ENCODE results near the gene CR2. TPM values are rescaled to one million over a fixed set of nuclear protein-coding genes. Genes with fewer than 3 reads are reported as not detected.

CR2 gene
- total RNA-seq, 1 donor from 2014 or later, result not detected

DNA sequence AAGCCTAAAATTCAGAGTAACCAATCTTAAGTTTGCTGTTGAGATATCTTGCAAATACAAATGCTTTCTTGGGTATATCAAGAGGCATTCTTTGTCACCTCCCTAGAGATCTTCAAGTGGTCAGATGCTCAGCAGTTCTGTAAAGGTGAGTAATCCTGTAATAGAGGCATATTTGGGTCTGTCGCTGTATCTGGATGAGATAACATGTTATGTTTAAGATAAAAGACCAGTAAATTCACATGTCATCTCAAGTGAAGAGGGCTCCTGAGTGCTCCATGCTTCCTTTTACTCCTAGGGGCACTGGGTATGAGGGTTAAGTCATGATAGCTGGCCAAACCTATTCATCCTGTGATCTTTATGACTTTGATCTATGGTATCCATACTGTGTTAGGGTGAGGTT lies 7.5 kb downstream of the CR2 start:
- H3K27ac Mint-ChIP-seq (ENCODE audit: unreplicated experiment), result no peak overlapping the region
- no peaks in the 10 kb centered on the region for H3K9me3 Mint-ChIP-seq (ENCODE audit: unreplicated experiment)
- no peaks in the 10 kb centered on the region for H3K36me3 Mint-ChIP-seq (ENCODE audit: unreplicated experiment)
- H3K27me3 Mint-ChIP-seq (ENCODE audit: unreplicated experiment), result peaks cover 9% of the 10 kb centered on the region
- no peak for DNase-seq (ENCODE audit: extremely low spot score, unreplicated experiment)
- no peaks in the 10 kb centered on the region for H3K4me1 Mint-ChIP-seq (ENCODE audit: unreplicated experiment)
- no peak for TF ChIP-seq CTCF (IDR thresholded peaks at IDR 0.05)
- no peak overlapping the region for H3K4me3 Mint-ChIP-seq (ENCODE audit: unreplicated experiment)

DNA sequence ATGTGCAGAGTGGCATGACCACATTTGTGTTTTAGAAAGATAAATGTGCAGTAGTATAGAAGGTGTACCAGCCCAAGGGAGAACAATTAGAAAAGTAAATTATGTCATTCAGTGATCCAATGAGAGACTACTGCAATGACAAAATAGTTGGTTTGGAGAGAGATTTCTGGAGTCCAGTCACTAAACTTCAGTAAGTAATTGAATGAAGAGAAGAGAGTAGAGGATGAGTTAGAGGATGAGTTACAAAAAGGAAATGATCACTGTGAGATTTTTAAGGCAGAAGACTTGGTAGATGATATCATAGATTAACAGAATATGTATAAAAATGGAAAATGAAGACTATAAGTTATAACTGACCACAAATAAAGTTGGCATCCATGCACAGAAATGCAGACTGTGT lies 8.4 kb downstream of the CR2 start:
- H3K4me3 Mint-ChIP-seq (ENCODE audit: unreplicated experiment), result no peak overlapping the region
- no peak for DNase-seq (ENCODE audit: extremely low spot score, unreplicated experiment)
- no peak for TF ChIP-seq CTCF (IDR thresholded peaks at IDR 0.05)
- H3K27me3 Mint-ChIP-seq (ENCODE audit: unreplicated experiment), result peaks cover 10% of the 10 kb centered on the region
- no peaks in the 10 kb centered on the region for H3K36me3 Mint-ChIP-seq (ENCODE audit: unreplicated experiment)
- no peaks in the 10 kb centered on the region for H3K9me3 Mint-ChIP-seq (ENCODE audit: unreplicated experiment)
- H3K4me1 Mint-ChIP-seq (ENCODE audit: unreplicated experiment), result no peaks in the 10 kb centered on the region
- H3K27ac Mint-ChIP-seq (ENCODE audit: unreplicated experiment), result no peak overlapping the region

DNA sequence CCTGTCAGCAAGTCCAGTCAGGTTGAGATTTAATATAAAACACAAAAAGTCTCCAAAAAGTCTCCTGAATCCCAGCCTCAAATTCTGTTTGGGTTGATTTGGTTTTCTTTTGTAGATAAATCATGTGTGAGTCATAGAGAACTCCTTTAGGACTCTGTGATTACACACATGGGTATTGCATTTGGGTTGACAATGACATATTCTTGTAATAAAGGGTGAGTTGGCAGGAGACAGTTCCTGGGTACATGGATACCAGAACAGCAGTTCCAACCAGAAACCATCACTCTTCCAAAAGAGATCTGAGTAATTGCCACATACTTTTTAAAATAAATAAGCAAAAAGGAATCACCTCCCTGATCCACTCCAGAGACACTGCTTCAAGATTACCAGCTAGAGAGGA lies 8.9 kb downstream of the CR2 start:
- H3K4me1 Mint-ChIP-seq (ENCODE audit: unreplicated experiment), result no peaks in the 10 kb centered on the region
- no peaks in the 10 kb centered on the region for H3K36me3 Mint-ChIP-seq (ENCODE audit: unreplicated experiment)
- no peak overlapping the region for H3K4me3 Mint-ChIP-seq (ENCODE audit: unreplicated experiment)
- no peak for DNase-seq (ENCODE audit: extremely low spot score, unreplicated experiment)
- H3K27me3 Mint-ChIP-seq (ENCODE audit: unreplicated experiment), result peaks cover 10% of the 10 kb centered on the region
- no peak for TF ChIP-seq CTCF (IDR thresholded peaks at IDR 0.05)
- no peak overlapping the region for H3K27ac Mint-ChIP-seq (ENCODE audit: unreplicated experiment)
- H3K9me3 Mint-ChIP-seq (ENCODE audit: unreplicated experiment), result no peaks in the 10 kb centered on the region

- H3K27ac Mint-ChIP-seq (ENCODE audit: unreplicated experiment), result no peak overlapping the region
- peaks cover 10% of the 10 kb centered on the region for H3K27me3 Mint-ChIP-seq (ENCODE audit: unreplicated experiment)
- TF ChIP-seq CTCF (IDR thresholded peaks at IDR 0.05), result no peak
- H3K9me3 Mint-ChIP-seq (ENCODE audit: unreplicated experiment), result no peaks in the 10 kb centered on the region
- H3K4me1 Mint-ChIP-seq (ENCODE audit: unreplicated experiment), result no peaks in the 10 kb centered on the region
- H3K36me3 Mint-ChIP-seq (ENCODE audit: unreplicated experiment), result no peaks in the 10 kb centered on the region
- no peak overlapping the region for H3K4me3 Mint-ChIP-seq (ENCODE audit: unreplicated experiment)
- DNase-seq (ENCODE audit: extremely low spot score, unreplicated experiment), result no peak
Measured at GRCh38 chr1:207463571-207463970, 9.4 kb downstream of the CR2 start.

- H3K4me1 Mint-ChIP-seq (ENCODE audit: unreplicated experiment), result no peaks in the 10 kb centered on the region
- TF ChIP-seq CTCF (IDR thresholded peaks at IDR 0.05), result no peak
- H3K27me3 Mint-ChIP-seq (ENCODE audit: unreplicated experiment), result peaks cover 8% of the 10 kb centered on the region
- H3K36me3 Mint-ChIP-seq (ENCODE audit: unreplicated experiment), result no peaks in the 10 kb centered on the region
- no peak for DNase-seq (ENCODE audit: extremely low spot score, unreplicated experiment)
- H3K4me3 Mint-ChIP-seq (ENCODE audit: unreplicated experiment), result no peak overlapping the region
- no peak overlapping the region for H3K27ac Mint-ChIP-seq (ENCODE audit: unreplicated experiment)
- H3K9me3 Mint-ChIP-seq (ENCODE audit: unreplicated experiment), result no peaks in the 10 kb centered on the region
Measured at GRCh38 chr1:207470927-207471326, 16.8 kb downstream of the CR2 start.

All from osteocyte (in vitro differentiated cells).